Mucosa of gallbladder (tissue), 1 donor: Measurements from ENCODE around the gene ATP5MC3. TPM values are rescaled to one million over a fixed set of nuclear protein-coding genes. Genes with fewer than 3 reads are reported as not detected.
A peak's percentile ranks its signal among the peaks of the same experiment; 100 is the strongest.
"Not testable (repeated sequence)": the region's sequence is repeated elsewhere in the genome, so short reads cannot be mapped to it uniquely, and the experiment has no call there.

Experiments
- DNase-seq: peaks from one replicate; pipeline ENCODE4 v3.0.0-alpha.2; 2020; ENCODE audit warnings: low spot score
- total RNA-seq: library from RNA; stranded (reverse); gene quantifications from one replicate; pipeline ENCODE4 v1.2.1, GENCODE V29; 2021
- donor health status: DM: no; HTN: no; CAD: no.

The ATP5MC3 gene
- total RNA-seq, result 189 TPM

GRCh38 chr2:175181104-175181876, at the start of gene ATP5MC3:
Gene ATP5MC3 (minus strand): TSS chr2:175181710. CDS start chr2:175181393, 317 bp downstream.
- peak; percentile 95 for DNase-seq

GRCh38 chr2:175228601-175229000, 47.1 kb upstream of the ATP5MC3 start:
- DNase-seq, result not testable (repeated sequence)

- no peak for DNase-seq
Measured at GRCh38 chr2:175228179-175228578, 46.7 kb upstream of the ATP5MC3 start.

- no peak for DNase-seq
Measured at GRCh38 chr2:175227393-175227792, 45.9 kb upstream of the ATP5MC3 start.

GRCh38 chr2:175220075-175220474, 38.6 kb upstream of the ATP5MC3 start:
- no peak for DNase-seq

- no peak for DNase-seq
Measured at GRCh38 chr2:175218551-175218950, 37.0 kb upstream of the ATP5MC3 start.

GRCh38 chr2:175207741-175208438, 26.4 kb upstream of the ATP5MC3 start:
- DNase-seq, result no peak

- DNase-seq, result no peak
Measured at GRCh38 chr2:175206866-175207265, 25.4 kb upstream of the ATP5MC3 start.

GRCh38 chr2:175205523-175205922, 24.0 kb upstream of the ATP5MC3 start:
- DNase-seq, result no peak

- DNase-seq, result peak; percentile 48
Measured at GRCh38 chr2:175203621-175204496, 22.3 kb upstream of the ATP5MC3 start.

GRCh38 chr2:175195012-175195411, 13.5 kb upstream of the ATP5MC3 start:
- DNase-seq, result no peak

- DNase-seq, result no peak
Measured at GRCh38 chr2:175188761-175189160, 7.3 kb upstream of the ATP5MC3 start.

GRCh38 chr2:175187378-175187777, 5.9 kb upstream of the ATP5MC3 start:
- no peak for DNase-seq

GRCh38 chr2:175183674-175184073, 2.2 kb upstream of the ATP5MC3 start:
- no peak for DNase-seq

GRCh38 chr2:175181877-175182308, 383 bp upstream of the ATP5MC3 start:
- DNase-seq, result no peak

GRCh38 chr2:175180701-175181103, 808 bp downstream of the ATP5MC3 start:
- DNase-seq, result no peak

GRCh38 chr2:175176624-175177023, 4.9 kb downstream of the ATP5MC3 start:
- no peak for DNase-seq

GRCh38 chr2:175175896-175176295, 5.6 kb downstream of the ATP5MC3 start:
- DNase-seq, result no peak

- DNase-seq, result no peak
Measured at GRCh38 chr2:175175320-175175719, 6.2 kb downstream of the ATP5MC3 start.

GRCh38 chr2:175170659-175171304, 10.7 kb downstream of the ATP5MC3 start:
- DNase-seq, result no peak

- no peak for DNase-seq
Measured at GRCh38 chr2:175169191-175169590, 12.3 kb downstream of the ATP5MC3 start.

- no peak for DNase-seq
Measured at GRCh38 chr2:175168564-175168945, 13.0 kb downstream of the ATP5MC3 start.
